HL-60/S4 treated with retinoic acid at 250 ng/mL for 4 days and 3 days (cell line): ENCODE results near the gene LRRC4C.

Experiments
- in situ Hi-C: fragments of 300-500 bp; cut with MboI; formaldehyde crosslinking; loops from 2 replicates; pipeline ENCODE4 v1.7.0; 2022; ENCODE audit warnings: low sequenced_read_pairs

LRRC4C gene

GRCh38 chr11:41334007-41334933 lies 125.2 kb downstream of the LRRC4C start:
- in situ Hi-C loops, result no loop called here

- in situ Hi-C loops, result no loop called here
Observed at GRCh38 chr11:41333357-41333756, 126.1 kb downstream of the LRRC4C start.

DNA sequence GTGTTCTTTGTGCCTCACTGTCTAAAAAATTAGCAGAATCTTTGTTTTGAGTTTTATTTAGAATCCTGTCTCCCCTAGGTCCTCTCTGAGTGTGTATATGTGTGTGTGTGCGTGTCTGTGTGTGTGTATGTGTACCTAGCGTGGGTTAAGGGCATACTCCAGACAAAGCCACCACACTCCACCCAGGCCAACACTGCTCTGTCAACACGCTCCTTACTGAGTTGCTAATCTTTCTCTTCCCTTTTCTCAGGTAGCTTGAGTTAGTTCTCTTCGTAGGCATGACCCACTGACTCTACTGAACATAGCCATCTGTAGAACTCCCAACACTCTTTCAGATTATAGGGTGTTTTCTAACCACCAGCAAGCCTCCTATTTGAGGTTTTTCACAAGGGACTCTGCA lies 131.1 kb downstream of the LRRC4C start:
- in situ Hi-C loops, result no loop called here

- in situ Hi-C loops, result no loop called here
Observed at GRCh38 chr11:41323446-41323845, 136.0 kb downstream of the LRRC4C start.

GRCh38 chr11:41320653-41321052 lies 138.8 kb downstream of the LRRC4C start:
- in situ Hi-C loops, result no loop called here

DNA sequence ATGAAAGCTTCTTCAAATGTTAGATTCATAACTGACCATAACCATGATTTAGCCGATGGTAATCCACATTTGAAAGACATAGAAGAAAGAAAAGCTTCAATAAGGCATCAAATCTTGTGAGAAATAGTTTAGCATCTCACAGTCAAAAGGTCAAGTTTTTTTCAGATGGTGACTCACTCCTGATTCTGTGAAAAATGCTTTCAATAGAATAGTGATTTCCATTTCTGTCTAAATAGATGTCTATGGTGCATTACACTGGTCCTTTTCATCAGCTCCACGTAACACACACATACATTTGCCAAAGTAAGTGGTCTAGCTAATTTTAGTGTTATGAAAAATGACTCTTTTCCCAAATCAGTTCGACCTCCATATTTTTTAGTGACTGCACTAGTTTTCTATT lies 139.2 kb downstream of the LRRC4C start:
- in situ Hi-C loops, result no loop called here

- in situ Hi-C loops, result no loop called here
Observed at GRCh38 chr11:41319434-41319833, 140.0 kb downstream of the LRRC4C start.

GRCh38 chr11:41316751-41317150 lies 142.7 kb downstream of the LRRC4C start:
- in situ Hi-C loops, result no loop called here

DNA sequence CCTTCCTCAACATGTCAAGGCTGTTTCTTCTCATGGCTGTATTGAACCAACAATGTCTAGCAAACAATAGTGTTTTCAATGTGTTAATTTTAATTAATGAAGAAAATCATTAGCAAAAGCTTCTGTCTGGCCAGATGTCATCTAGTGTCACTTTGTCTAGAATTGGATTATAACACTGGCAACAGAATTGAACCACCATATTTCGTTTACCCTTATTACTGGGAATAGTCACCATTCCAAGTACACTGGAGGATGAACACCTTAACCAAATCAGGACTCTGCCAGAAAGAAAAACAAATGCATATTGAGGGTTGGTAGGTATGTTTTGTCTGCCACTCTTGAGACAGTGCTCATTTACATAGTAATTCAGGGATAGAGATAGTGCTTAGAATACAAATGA lies 146.2 kb downstream of the LRRC4C start:
- in situ Hi-C loops, result no loop called here

DNA sequence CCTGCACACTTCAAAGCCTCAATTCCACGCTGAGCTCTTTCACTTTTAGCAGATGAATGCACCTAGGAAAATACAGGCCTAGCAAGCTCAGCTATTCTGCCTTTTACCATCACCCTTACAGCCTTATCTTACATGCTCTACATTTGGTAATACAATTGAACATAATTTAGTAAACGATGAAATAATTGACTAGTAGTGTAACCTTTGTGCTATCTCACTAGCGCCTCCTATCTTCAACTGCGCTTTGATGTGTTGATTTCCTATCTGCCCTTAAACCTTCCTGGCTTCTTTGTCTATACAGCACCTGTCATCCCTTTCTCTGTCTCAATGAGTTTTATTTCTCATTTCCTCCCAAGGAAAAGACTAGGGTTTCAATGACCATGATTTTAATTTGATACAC lies 149.7 kb downstream of the LRRC4C start:
- in situ Hi-C loops, result no loop called here

GRCh38 chr11:41309111-41309522 lies 150.3 kb downstream of the LRRC4C start:
- in situ Hi-C loops, result no loop called here

GRCh38 chr11:41308286-41308685 lies 151.2 kb downstream of the LRRC4C start:
- in situ Hi-C loops, result no loop called here

- in situ Hi-C loops, result no loop called here
Observed at GRCh38 chr11:41307296-41308080, 152.0 kb downstream of the LRRC4C start.

- in situ Hi-C loops, result no loop called here
Observed at GRCh38 chr11:41306431-41306830, 153.0 kb downstream of the LRRC4C start.

DNA sequence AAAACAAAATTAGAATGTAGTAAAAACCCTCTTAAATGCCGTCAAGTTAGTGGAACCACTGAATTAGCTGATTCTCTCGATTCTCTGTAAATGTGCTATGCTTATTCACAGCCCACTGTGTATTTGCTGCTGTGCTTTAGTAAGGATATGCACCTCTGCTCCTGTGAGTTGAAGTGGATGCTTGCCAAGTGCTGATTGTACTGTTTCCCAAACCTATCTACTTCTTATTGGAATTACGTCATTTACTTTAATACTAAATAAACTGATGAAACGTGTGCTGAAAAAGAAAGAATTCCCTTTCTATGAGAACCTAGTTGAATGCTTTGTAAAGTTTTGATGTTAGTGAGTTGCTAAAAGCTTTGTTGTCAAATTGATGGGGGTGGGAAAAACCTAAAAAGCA lies 158.4 kb downstream of the LRRC4C start:
- in situ Hi-C loops, result no loop called here

DNA sequence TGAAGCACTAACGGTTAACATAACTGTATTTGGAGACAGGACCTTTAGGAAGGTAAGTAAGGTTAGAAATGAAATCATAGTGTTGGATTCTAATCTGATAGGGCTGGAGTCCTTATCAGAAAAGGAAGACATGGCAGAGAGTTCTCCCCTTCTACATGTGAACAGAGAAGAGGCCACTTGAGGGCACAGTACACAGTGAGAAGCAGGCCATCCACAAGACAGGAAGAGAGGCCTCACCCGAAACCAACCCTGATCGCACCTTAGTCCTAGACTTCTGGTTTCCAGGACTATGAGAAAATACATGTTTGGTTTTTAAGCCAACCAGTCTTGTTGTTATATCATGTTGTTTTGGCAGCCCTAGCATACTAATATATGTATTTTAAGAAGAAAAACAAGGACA lies 170.0 kb downstream of the LRRC4C start:
- in situ Hi-C loops, result no loop called here

- in situ Hi-C loops, result no loop called here
Observed at GRCh38 chr11:41286751-41287150, 172.7 kb downstream of the LRRC4C start.

- in situ Hi-C loops, result no loop called here
Observed at GRCh38 chr11:41284354-41284753, 175.1 kb downstream of the LRRC4C start.

- in situ Hi-C loops, result no loop called here
Observed at GRCh38 chr11:41283191-41283930, 176.1 kb downstream of the LRRC4C start.

- in situ Hi-C loops, result no loop called here
Observed at GRCh38 chr11:41282395-41282794, 177.1 kb downstream of the LRRC4C start.

DNA sequence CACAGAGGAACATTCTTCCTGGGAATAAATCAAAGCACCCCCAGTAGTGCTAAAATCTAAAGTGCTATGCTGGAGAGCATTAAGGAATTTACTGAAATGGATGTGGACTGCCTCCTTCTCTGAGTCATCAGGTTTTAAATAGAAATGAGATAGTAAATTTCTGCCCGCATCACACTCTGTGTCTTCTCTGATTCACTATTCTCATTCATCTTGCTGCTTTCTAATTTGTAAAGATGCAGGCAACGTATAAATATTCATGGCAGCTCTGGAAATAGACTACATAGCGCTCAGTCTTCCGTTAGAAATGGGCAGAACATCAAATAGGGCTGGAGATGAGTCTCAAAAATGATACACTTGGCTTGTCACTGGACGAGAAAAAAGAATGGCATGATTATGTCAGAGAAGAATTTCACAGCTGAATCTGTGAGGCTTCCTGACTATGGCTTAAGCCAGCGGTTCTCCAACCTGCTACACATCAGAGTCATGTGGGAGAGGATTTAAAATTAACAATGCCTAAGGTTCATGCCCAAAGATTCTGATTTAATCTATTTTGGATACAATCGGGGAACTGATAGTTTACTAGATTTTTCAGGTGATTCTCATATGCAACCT lies 178.2 kb downstream of the LRRC4C start:
- in situ Hi-C loops, result no loop called here
